GM21737 (cell line): ENCODE measurements around the gene UBE2M.
"Not testable (repeated sequence)": the region's sequence is repeated elsewhere in the genome, so short reads cannot be mapped to it uniquely, and the experiment has no call there.

ENCODE experiments used
- ATAC-seq: cut with Tn5 transposase; IDR thresholded peaks from one replicate; pipeline ENCODE4 v1.9.1; 2021; ENCODE audit warnings: mild to moderate bottlenecking, moderate library complexity; ENCODE audit not compliant: unreplicated experiment

The UBE2M gene

DNA sequence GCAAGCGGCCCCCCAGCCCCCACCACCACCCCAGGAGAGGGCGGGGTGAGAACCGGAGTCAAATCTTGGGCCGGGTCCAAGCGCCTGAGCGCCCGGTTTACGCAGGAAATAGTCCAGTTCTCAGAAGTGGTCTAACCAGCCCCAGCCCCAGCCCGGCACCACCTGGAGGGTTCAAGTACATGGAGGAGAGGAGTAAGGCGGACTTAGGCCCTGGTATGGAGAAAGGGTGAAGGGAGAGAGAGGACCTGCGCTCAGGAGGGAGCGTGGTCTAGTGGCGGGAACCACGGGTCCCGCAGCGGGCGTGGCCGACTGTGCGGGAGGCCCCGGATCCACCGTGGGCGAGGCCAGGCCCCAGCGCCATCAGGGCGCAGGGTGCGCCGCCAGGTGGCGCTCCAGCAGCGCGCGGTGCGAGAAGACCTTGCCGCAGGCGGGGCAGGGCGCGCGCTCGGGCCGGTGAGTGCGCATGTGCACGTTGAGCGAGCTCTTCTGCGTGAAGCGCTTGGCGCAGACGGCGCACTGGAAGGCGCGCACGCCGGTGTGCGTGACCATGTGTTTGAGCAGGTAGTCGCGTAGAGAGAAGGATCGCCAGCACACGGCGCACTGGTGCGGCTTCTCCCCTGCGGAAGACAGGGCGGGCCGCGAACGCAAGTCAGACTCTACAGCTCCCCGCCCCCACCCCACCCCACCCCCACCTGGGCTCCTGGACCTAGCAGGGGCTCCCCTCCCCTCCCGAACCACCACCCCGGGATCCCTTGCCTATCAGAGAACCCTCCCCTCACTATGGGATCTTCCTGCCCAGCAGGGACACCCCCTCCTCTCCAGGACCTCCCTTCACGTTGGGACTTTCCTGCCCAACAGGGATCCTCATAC lies 44.5 kb downstream of the UBE2M start:
- ATAC-seq, result peak; percentile 63

DNA sequence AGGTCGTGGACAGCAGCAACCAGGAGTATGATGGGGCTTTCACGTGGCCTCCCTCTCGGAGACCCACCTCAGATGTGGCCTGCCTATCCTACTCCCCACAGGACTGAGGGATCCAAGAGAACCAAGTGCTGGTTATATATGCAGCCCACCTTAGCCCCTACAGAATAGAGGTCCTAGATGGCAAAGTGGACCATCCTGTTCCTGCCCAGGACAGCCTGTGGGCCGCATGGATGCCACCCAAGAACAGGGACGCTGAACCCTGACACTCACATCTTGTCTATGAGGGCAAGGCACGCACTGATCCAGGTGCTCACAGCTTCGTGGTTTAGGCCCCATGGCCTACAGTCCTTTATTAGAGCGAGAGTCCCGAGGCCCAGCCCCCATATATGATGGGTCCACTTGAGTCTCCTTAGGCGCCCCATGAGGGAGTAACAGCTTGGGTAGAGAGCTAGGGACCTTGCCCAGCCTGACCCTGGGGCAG lies 45.2 kb downstream of the UBE2M start:
- ATAC-seq, result no peak

DNA sequence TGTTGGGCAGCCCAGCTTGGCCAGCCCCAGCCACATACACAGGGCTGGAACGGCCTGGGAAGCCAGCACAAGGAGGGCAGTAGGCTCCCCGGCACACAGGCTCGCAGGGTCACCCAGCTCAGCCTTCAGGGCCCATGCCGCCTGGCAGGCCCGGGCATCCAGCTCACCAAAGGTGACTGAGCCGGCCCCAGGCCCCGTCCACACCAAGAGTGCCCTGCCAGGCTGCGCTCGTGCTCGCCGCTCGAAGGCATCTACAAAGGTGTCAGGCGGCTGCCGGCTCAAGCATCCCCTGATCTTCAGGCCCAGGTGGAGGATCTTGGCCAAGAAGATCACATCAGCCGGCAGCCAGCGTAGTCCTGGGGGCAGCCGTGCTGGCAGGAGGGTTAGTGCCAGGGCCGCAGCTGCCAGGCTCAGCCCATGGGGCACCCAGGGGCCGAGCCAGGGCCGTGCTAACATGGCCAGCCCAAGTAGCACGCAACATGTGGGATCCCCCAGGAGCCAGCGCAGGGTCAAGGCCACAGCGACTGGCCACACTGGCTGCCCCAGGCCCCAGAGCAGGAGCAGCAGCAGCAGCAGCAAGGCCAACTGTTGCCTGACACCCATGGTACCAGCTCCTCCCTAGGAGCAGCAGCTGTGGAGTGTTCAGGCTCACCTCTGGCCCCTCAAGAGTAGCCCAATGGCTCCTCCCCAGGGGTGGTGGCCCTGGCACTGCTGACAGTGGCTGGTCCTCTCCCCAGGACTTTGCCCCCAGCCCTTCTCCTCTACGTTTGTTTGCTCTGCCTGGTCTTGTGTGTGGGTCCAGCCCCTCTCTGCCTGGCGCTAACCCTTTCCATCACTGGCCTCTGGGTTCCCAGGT lies 46.8 kb downstream of the UBE2M start, which contains the start of gene SLC27A5:
Gene SLC27A5 (minus strand): TSS at position 640 of the 856 bp plus-strand sequence. CDS start 37 bp downstream, at position 603.
- ATAC-seq, result no peak

DNA sequence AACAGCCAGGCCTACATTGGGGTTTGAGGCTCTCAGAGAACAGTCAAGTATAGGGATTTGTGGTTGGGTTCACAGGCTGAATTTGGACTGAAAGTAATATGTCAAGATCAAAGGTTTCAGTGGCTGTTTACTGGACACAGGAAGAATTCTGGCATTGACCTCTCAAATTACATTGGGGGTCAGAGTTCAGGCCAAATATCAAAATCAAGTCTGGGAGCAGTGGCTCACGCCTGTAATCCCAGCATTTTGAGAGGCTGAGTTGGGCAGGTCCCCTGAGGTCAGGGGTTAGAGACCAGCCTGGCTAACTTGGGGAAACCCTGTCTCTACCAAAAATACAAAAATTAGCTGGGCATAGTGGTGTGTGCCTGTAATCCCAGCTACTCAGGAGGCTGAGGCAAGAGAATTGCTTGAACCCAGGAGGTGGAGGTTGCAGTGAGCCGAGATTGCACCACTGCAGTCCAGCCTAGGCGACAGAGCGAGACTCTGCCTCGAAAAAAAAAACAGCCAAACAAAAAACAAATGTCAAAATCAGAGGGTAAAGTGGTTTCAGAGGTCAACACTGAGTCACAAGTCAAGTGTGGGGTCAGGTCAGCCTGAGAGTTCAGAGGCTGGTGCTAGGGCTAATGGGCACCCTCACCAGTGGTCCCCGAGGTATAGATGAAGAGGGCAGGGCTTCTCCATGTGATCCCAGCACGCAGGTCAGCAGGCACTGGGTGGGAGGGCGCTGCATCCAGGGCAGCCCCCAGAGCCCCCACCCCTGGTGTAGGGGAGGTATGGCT lies 48.1 kb downstream of the UBE2M start:
- no peak for ATAC-seq

DNA sequence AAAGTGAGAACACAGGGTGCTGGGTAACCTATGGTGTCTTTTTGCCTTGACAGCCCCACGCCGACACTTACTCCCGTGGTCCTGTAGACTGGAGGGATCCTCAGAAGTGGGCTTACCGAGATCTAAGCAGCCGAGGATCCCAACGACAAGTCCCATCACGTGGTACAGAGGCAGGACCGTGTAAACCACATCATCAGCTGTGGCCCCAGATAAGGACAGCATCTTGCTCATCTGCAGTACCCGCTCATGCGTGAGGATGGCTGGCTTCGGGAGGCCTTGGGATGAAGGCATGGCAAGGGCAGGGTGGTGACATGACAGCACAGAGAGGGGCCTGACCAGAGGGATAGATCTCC lies 48.7 kb downstream of the UBE2M start:
- no peak for ATAC-seq

DNA sequence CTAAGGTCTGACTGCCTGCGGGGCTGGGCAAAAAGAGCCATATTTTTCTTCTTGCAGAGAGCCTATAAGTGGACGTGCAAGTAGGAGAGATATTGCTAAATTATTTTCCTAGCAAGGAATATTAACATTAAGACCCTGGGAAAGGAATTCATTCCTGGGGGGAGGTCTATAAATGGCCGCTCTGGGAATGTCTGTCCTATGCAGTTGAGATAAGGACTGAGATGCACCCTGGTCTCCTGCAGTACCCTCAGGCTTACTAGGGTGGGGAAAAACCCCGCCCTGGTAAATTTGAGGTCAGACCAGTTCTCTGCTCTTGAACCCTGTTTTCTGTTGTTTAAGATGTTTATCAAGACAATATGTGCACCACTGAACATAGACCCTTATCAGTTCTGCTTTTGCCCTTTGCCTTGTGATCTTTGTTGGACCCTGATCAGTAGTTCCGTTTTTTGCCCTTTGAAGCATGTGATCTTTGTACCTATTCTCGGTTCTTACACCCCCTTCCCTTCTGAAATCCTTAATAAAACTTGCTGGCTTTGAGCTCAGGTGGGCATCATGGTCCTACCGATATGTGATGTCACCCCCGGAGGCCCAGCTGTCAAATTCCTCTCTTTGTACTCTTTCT lies 50.7 kb downstream of the UBE2M start:
- ATAC-seq, result not testable (repeated sequence)
